Heart left ventricle (tissue), 16 donors: ENCODE results near the gene HERC3. TPM values are rescaled to one million over a fixed set of nuclear protein-coding genes. Genes with fewer than 3 reads are reported as not detected.

Experiments
- ATAC-seq, 4 donors: fragments of 200-7000 bp; cut with Tn5 transposase; one replicate each; pipeline ENCODE4 v1.9.1; 2020 to 2022; ENCODE audit warnings: moderate library complexity in 4 of 4, mild to moderate bottlenecking in 3 of 4, moderate number of reproducible peaks in 1 of 4
- DNase-seq, 5 donors: peaks; one replicate each; pipeline ENCODE4 v3.0.0-alpha.2; 2020
- H3K27ac ChIP-seq, 12 donors: fragments of 200-600 bp; sonication (generic) in 4 of 12; one replicate each; pipeline versions ENCODE4 v1.5.0 to v1.8.0; 2016 to 2022; ENCODE audit warnings: mild to moderate bottlenecking in 2 of 12
- H3K27me3 ChIP-seq, 9 donors: fragments of 200-600 bp; sonication (generic) in 2 of 9; one replicate each; pipeline versions ENCODE4 v1.5.1 to v1.8.0; 2016 to 2022; ENCODE audit warnings: mild to moderate bottlenecking in 3 of 9
- H3K36me3 ChIP-seq, 9 donors: fragments of 200-600 bp; sonication (generic) in 2 of 9; one replicate each; pipeline versions ENCODE4 v1.5.0 to v1.8.0; 2018 to 2022; ENCODE audit warnings: mild to moderate bottlenecking in 2 of 9
- H3K4me1 ChIP-seq, 12 donors: fragments of 200-600 bp; sonication (generic) in 4 of 12; one replicate each; pipeline versions ENCODE4 v1.5.0 to v1.8.0; 2016 to 2022; ENCODE audit warnings: mild to moderate bottlenecking in 3 of 12
- H3K4me3 ChIP-seq, 12 donors: fragments of 200-600 bp; sonication (generic) in 4 of 12; one replicate each; pipeline versions ENCODE4 v1.5.0 to v1.8.0; 2017 to 2022; ENCODE audit warnings: mild to moderate bottlenecking in 9 of 12, moderate library complexity in 4 of 12
- H3K9me3 ChIP-seq, 12 donors: fragments of 200-600 bp; sonication (generic) in 4 of 12; one replicate each; pipeline versions ENCODE4 v1.5.0 to v1.8.0; 2016 to 2022; ENCODE audit warnings: mild to moderate bottlenecking in 1 of 12
- CTCF ChIP-seq, 12 donors: fragments of 200-600 bp; sonication (generic) in 4 of 12; IDR thresholded peaks; one replicate each; pipeline versions ENCODE4 v1.5.0 to v1.8.0; 2018 to 2022; ENCODE audit warnings: antibody characterized with exemption in 12 of 12, mild to moderate bottlenecking in 5 of 12
- POLR2A ChIP-seq, 2 donors: fragments of 450-650 bp; IDR thresholded peaks; one replicate each; pipeline ENCODE4 v1.6.1; 2017; ENCODE audit warnings: antibody characterized with exemption in 2 of 2, mild to moderate bottlenecking in 2 of 2, moderate library complexity in 2 of 2
- WGBS, 4 donors: extraction: QIAGEN DNeasy Blood & Tissue Kit in 2 of 4; methylation state at CpG; one replicate each; pipeline versions ENCODE4 v1.1.5 to v1.1.7; 2013 to 2018; 5-methylcytosine and 5-hydroxymethylcytosine counted together
- intact Hi-C, 10 donors: fragments of 100-400 bp; cut with DNase I; formaldehyde crosslinking; loops; one replicate each; pipeline versions ENCODE4 v1.11.1 to v1.14.2; 2022
- polyA plus RNA-seq, 2 donors: library from polyadenylated mRNA; stranded (reverse); fragments of 200-250 nt; gene quantifications; one replicate each; pipeline ENCODE4 v1.2.3, GENCODE V29; 2013
- total RNA-seq, 9 donors: library from RNA; depleted of rRNA in 2 of 9; stranded (reverse); fragments of >200 nt in 2 of 9; fragmentation: NEBNext Ultra II Directional in 3 of 9; extraction: Animal tissue kit (Norgen Biotek cat#: 25700) in 3 of 9; gene quantifications; one replicate each; pipeline versions ENCODE4 v1.1.0 to v1.2.4, GENCODE V29; 2016 to 2023
- donor health status: ischemic (EF 13 %, LVEDD 7.1; RV severe dilation, severe dysfunction).
- donor health status: healthy with polysubstance abuse.
- donor health status: DM: no; HTN: yes; CAD: no.
- donor health status: DM: no; HTN: no; CAD: no.
- donor health status: ischemic (EF 25% LVEDD 6.9; RV normal size, moderate dysfunction).
- donor health status: ischemic (EF 25% LVEDD 5.7; RV mildly dilated, moderate dysfunction).
- donor health status: healthy.
- donor health status: DM: yes; HTN: yes; CAD: no.
- donor health status: ischemic (EF 35%, LVEDD 5.7; RV mildly dilated, moderate dysfunction).
- donor health status: nonischemic (EF 11% LVEDD 7.7; RV severe dilation, severe dysfunction).
- donor health status: DM: yes; HTN: yes; CAD: no.
- donor health status: PGD.
- donor health status: ischemic (EF 29% LVEDD 5.4; RV normal size, mild dysfunction).
- donor health status: nonischemic (EF 23%, LVEDD 6.1; RV moderate dilation, normal function).

Gene HERC3
- total and polyA plus RNA-seq, 11 donors: 10.4 to 66.6 (median 48.4) TPM

- H3K4me1 ChIP-seq: peaks cover 7 to 81% (median 59%) of the 10 kb centered on the region in 12 donors
Observed at GRCh38 chr4:88613417-88613875, 21.2 kb downstream of the HERC3 start.

GRCh38 chr4:88614058-88614457 is 21.8 kb downstream of the HERC3 start:
- TF ChIP-seq POLR2A (IDR thresholded peaks at IDR 0.05) (no peak), CTCF (IDR thresholded peaks at IDR 0.05) (no peak)
- DNase-seq (no peak), ATAC-seq (no peak)
- Histone ChIP-seq H3K4me1 (peaks cover 7 to 81% (median 56%) of the 10 kb centered on the region in 12 donors), H3K36me3 (peaks cover 0 to 9% (median 0%) of the 10 kb centered on the region in 9 donors), H3K27ac (peak overlapping the region in 8 of 12 donors; percentile 65 to 83 (median 76)), H3K9me3 (no peaks in the 10 kb centered on the region), H3K4me3 (no peak overlapping the region), H3K27me3 (no peaks in the 10 kb centered on the region)
- 89 to 94% (median 93%) methylated on average over 1 of the region's 1 CpG for WGBS, 4 donors
- intact Hi-C loops: loop anchor here in 1 of 10 donors (2.0 kb wide), 1 partner anchor 21 kb away; the partner anchor contains the start of gene HERC3

More at GRCh38 chr4:88613417-88613875, 21.2 kb downstream of the HERC3 start:
- intact Hi-C loops: no loop called here
- TF ChIP-seq CTCF (IDR thresholded peaks at IDR 0.05) (no peak), POLR2A (IDR thresholded peaks at IDR 0.05) (no peak)
- DNase-seq (no peak), ATAC-seq (peak in 3 of 4 donors; percentile 34 to 43 (median 43))
- Histone ChIP-seq H3K36me3 (peaks cover 0 to 15% (median 3%) of the 10 kb centered on the region in 9 donors), H3K9me3 (no peaks in the 10 kb centered on the region), H3K27me3 (no peaks in the 10 kb centered on the region), H3K4me3 (peak overlapping the region in 1 of 12 donors; percentile 12), H3K27ac (peak overlapping the region; percentile 65 to 83 (median 74))
- WGBS, 4 donors: 14 to 27% (median 14%) methylated on average over 5 of the region's 5 CpGs

GRCh38 chr4:88616275-88617150 is 24.2 kb downstream of the HERC3 start:
- ATAC-seq (peak in 1 of 4 donors; percentile 37), DNase-seq (no peak)
- TF ChIP-seq POLR2A (IDR thresholded peaks at IDR 0.05) (no peak), CTCF (IDR thresholded peaks at IDR 0.05) (no peak)
- intact Hi-C loops: loop anchor here in 1 of 10 donors (5.0 kb wide), 1 partner anchor 34 kb away; no protein-coding TSS in a partner anchor
- no peaks in the 10 kb centered on the region for H3K9me3 ChIP-seq
- H3K4me3 ChIP-seq: no peak overlapping the region
- no peaks in the 10 kb centered on the region for H3K27me3 ChIP-seq
- peaks cover 3 to 77% (median 42%) of the 10 kb centered on the region in 12 donors for H3K4me1 ChIP-seq
- WGBS, 4 donors: 82 to 87% (median 86%) methylated on average over 4 of the region's 4 CpGs
- H3K27ac ChIP-seq: peak overlapping the region in 4 of 12 donors; percentile 11 to 43 (median 26)
- no peaks in the 10 kb centered on the region for H3K36me3 ChIP-seq
